ENCODE data around the gene CASZ1. TPM values are rescaled to one million over a fixed set of nuclear protein-coding genes. Genes with fewer than 3 reads are reported as not detected.
A peak's percentile ranks its signal among the peaks of the same experiment; 100 is the strongest.

CASZ1 gene
- total RNA-seq, 1 experiment from 2014 or later: 11.1 TPM

- TF ChIP-seq CTCF (IDR thresholded peaks at IDR 0.05; ENCODE audit: unreplicated experiment): no peak
- no peak for DNase-seq (ENCODE audit: unreplicated experiment)
- intact Hi-C loops (cut with micrococcal nuclease): loop anchor here (5.0 kb wide), 3 partner anchors 159 to 251 kb away; no protein-coding TSS in a partner anchor
- no peak overlapping the region for H3K4me3 Mint-ChIP-seq (ENCODE audit: unreplicated experiment)
- H3K4me1 Mint-ChIP-seq (ENCODE audit: insufficient read depth, unreplicated experiment): peaks cover 24% of the 10 kb centered on the region
- no peaks in the 10 kb centered on the region for H3K9me3 Mint-ChIP-seq (ENCODE audit: unreplicated experiment)
- ChIA-PET POLR2A (no interaction called here), CTCF (interaction anchor here (0.7 to 1.3 kb wide), 5 partner anchors 118 to 304 kb away, joined by 3 to 4 read pairs (median 3); no protein-coding TSS in a partner anchor)
- no peak overlapping the region for H3K27ac Mint-ChIP-seq (ENCODE audit: low read depth, unreplicated experiment)
- H3K36me3 Mint-ChIP-seq (ENCODE audit: insufficient read depth, unreplicated experiment): no peaks in the 10 kb centered on the region
- H3K27me3 Mint-ChIP-seq (ENCODE audit: insufficient read depth, unreplicated experiment): no peaks in the 10 kb centered on the region
- BruUV-seq (replicated peaks): no TSS peak
Observed at GRCh38 chr1:10691075-10691739, 105.2 kb downstream of the CASZ1 start.

GRCh38 chr1:10690484-10690883 lies 106.0 kb downstream of the CASZ1 start:
- ChIA-PET CTCF (no interaction called here), POLR2A (no interaction called here)
- Mint-ChIP-seq H3K27me3 (ENCODE audit: insufficient read depth, unreplicated experiment) (no peaks in the 10 kb centered on the region), H3K4me3 (ENCODE audit: unreplicated experiment) (no peak overlapping the region), H3K9me3 (ENCODE audit: unreplicated experiment) (no peaks in the 10 kb centered on the region), H3K36me3 (ENCODE audit: insufficient read depth, unreplicated experiment) (no peaks in the 10 kb centered on the region), H3K27ac (ENCODE audit: low read depth, unreplicated experiment) (no peak overlapping the region), H3K4me1 (ENCODE audit: insufficient read depth, unreplicated experiment) (peaks cover 20% of the 10 kb centered on the region)
- intact Hi-C loops (cut with micrococcal nuclease): loop anchor here (5.0 kb wide), 3 partner anchors 158 to 252 kb away; no protein-coding TSS in a partner anchor
- no TSS peak for BruUV-seq (replicated peaks)
- DNase-seq (ENCODE audit: unreplicated experiment): no peak
- no peak for TF ChIP-seq CTCF (IDR thresholded peaks at IDR 0.05; ENCODE audit: unreplicated experiment)

GRCh38 chr1:10688409-10688786 lies 108.0 kb downstream of the CASZ1 start:
- intact Hi-C loops (cut with micrococcal nuclease): no loop called here
- POLR2A ChIA-PET: no interaction called here
- CTCF ChIA-PET: no interaction called here
- no peak for TF ChIP-seq CTCF (IDR thresholded peaks at IDR 0.05; ENCODE audit: unreplicated experiment)
- peaks cover 17% of the 10 kb centered on the region for H3K4me1 Mint-ChIP-seq (ENCODE audit: insufficient read depth, unreplicated experiment)
- no peak for DNase-seq (ENCODE audit: unreplicated experiment)
- no peaks in the 10 kb centered on the region for H3K9me3 Mint-ChIP-seq (ENCODE audit: unreplicated experiment)
- no peak overlapping the region for H3K4me3 Mint-ChIP-seq (ENCODE audit: unreplicated experiment)
- H3K27ac Mint-ChIP-seq (ENCODE audit: low read depth, unreplicated experiment): no peak overlapping the region
- BruUV-seq (replicated peaks): no TSS peak
- H3K36me3 Mint-ChIP-seq (ENCODE audit: insufficient read depth, unreplicated experiment): no peaks in the 10 kb centered on the region
- no peaks in the 10 kb centered on the region for H3K27me3 Mint-ChIP-seq (ENCODE audit: insufficient read depth, unreplicated experiment)

- intact Hi-C loops (cut with micrococcal nuclease): no loop called here
- POLR2A ChIA-PET: no interaction called here
- Mint-ChIP-seq H3K4me3 (ENCODE audit: unreplicated experiment) (no peak overlapping the region), H3K27ac (ENCODE audit: low read depth, unreplicated experiment) (no peak overlapping the region), H3K36me3 (ENCODE audit: insufficient read depth, unreplicated experiment) (no peaks in the 10 kb centered on the region), H3K27me3 (ENCODE audit: insufficient read depth, unreplicated experiment) (no peaks in the 10 kb centered on the region), H3K4me1 (ENCODE audit: insufficient read depth, unreplicated experiment) (peaks cover 12% of the 10 kb centered on the region), H3K9me3 (ENCODE audit: unreplicated experiment) (no peaks in the 10 kb centered on the region)
- peak; percentile 5 for DNase-seq (ENCODE audit: unreplicated experiment)
- CTCF ChIA-PET: no interaction called here
- no TSS peak for BruUV-seq (replicated peaks)
- no peak for TF ChIP-seq CTCF (IDR thresholded peaks at IDR 0.05; ENCODE audit: unreplicated experiment)
Observed at GRCh38 chr1:10687782-10688408, 108.6 kb downstream of the CASZ1 start.

Data from MCF 10A (cell line).